GM18498 (cell line): Measurements from ENCODE around the gene FREM2.

ENCODE experiments used
- ATAC-seq: cut with Tn5 transposase; IDR thresholded peaks from one replicate; pipeline ENCODE4 v1.9.1; 2021; ENCODE audit warnings: mild to moderate bottlenecking, moderate library complexity; ENCODE audit not compliant: unreplicated experiment

Gene FREM2

GRCh38 chr13:38755793-38756192 is 68.9 kb downstream of the FREM2 start:
- ATAC-seq: no peak

- ATAC-seq: no peak
Observed at GRCh38 chr13:38758277-38758676, 71.4 kb downstream of the FREM2 start.

GRCh38 chr13:38759390-38759789 is 72.5 kb downstream of the FREM2 start:
- ATAC-seq: no peak

GRCh38 chr13:38763446-38764381 is 76.8 kb downstream of the FREM2 start:
- peak; percentile 44 for ATAC-seq

- no peak for ATAC-seq
Observed at GRCh38 chr13:38766799-38767198, 79.9 kb downstream of the FREM2 start.

- no peak for ATAC-seq
Observed at GRCh38 chr13:38767506-38768265, 80.8 kb downstream of the FREM2 start.

GRCh38 chr13:38769526-38769925 is 82.6 kb downstream of the FREM2 start:
- no peak for ATAC-seq

- ATAC-seq: no peak
Observed at GRCh38 chr13:38775085-38775484, 88.2 kb downstream of the FREM2 start.

- no peak for ATAC-seq
Observed at GRCh38 chr13:38777347-38778119, 90.7 kb downstream of the FREM2 start.

GRCh38 chr13:38781539-38781938 is 94.7 kb downstream of the FREM2 start:
- no peak for ATAC-seq

- no peak for ATAC-seq
Observed at GRCh38 chr13:38784036-38784880, 97.4 kb downstream of the FREM2 start.

GRCh38 chr13:38785042-38785441 is 98.2 kb downstream of the FREM2 start:
- ATAC-seq: no peak

- ATAC-seq: no peak
Observed at GRCh38 chr13:38785490-38785889, 98.6 kb downstream of the FREM2 start.

- ATAC-seq: no peak
Observed at GRCh38 chr13:38787550-38787949, 100.7 kb downstream of the FREM2 start.

GRCh38 chr13:38796890-38797289 is 110.0 kb downstream of the FREM2 start:
- no peak for ATAC-seq

- ATAC-seq: no peak
Observed at GRCh38 chr13:38803531-38803930, 116.7 kb downstream of the FREM2 start.

- ATAC-seq: no peak
Observed at GRCh38 chr13:38804061-38804460, 117.2 kb downstream of the FREM2 start.

- no peak for ATAC-seq
Observed at GRCh38 chr13:38804536-38804935, 117.7 kb downstream of the FREM2 start.

- ATAC-seq: no peak
Observed at GRCh38 chr13:38814331-38814730, 127.5 kb downstream of the FREM2 start.

- ATAC-seq: no peak
Observed at GRCh38 chr13:38819053-38819452, 132.2 kb downstream of the FREM2 start.
